ENCODE measurements around the gene CDCP1.

- TF ChIP-seq POLR2A (IDR thresholded peaks at IDR 0.05) (no peak), CTCF (IDR thresholded peaks at IDR 0.05 in 4 of 5, conservative IDR thresholded peaks at IDR 0.05 in 1 of 5) (peak in 2 of 5 experiments; percentile 25 to 39)
These were observed 90.6 kb downstream of the CDCP1 start for GRCh38 chr3:45055411-45056143.

All from gastrocnemius medialis (tissue), 4 donors.